Naive thymus-derived CD8-positive, alpha-beta T cell (primary cell): Measurements from ENCODE around the gene YIPF6. TPM values are rescaled to one million over a fixed set of nuclear protein-coding genes. Genes with fewer than 3 reads are reported as not detected.
"Not testable (repeated sequence)": the region's sequence is repeated elsewhere in the genome, so short reads cannot be mapped to it uniquely, and the experiment has no call there.

ENCODE experiments used
- ATAC-seq, 2 donors: fragments of 150-1000 bp; cut with Tn5 transposase in 1 of 2; sonication (Bioruptor Pico), chemical (Tn5 transposase) in 1 of 2; 1 replicate in 1 of 2; 2 replicates in 1 of 2; pipeline ENCODE4 v1.10.0; 2021; ENCODE audit warnings: mild to moderate bottlenecking in 2 of 2, moderate library complexity in 2 of 2
- POLR2A ChIA-PET: fragments of 350-600 bp; sonication (Branson Sonifier 250); formaldehyde crosslinking; loops from one replicate; lab custom pipeline; 2021; ENCODE audit warnings: antibody characterized with exemption; lab: Charles Lee
- DNase-seq, 10 donors: peaks; one replicate each; pipeline versions ENCODE4 v3.0.0 to v3.0.0-alpha.2; 2020 to 2022
- H3K27ac Mint-ChIP-seq, 10 donors: one replicate each; pipeline ENCODE4 v1.8.0; 2020 to 2022; ENCODE audit warnings: mild to moderate bottlenecking in 10 of 10, mixed read lengths in 10 of 10, moderate library complexity in 4 of 10, inconsistent platforms in 1 of 10
- H3K27me3 Mint-ChIP-seq, 5 donors: one replicate each; pipeline ENCODE4 v1.8.0; 2021 to 2022; ENCODE audit warnings: mixed read lengths in 5 of 5
- H3K36me3 Mint-ChIP-seq, 3 donors: one replicate each; pipeline ENCODE4 v1.8.0; 2020 to 2022; ENCODE audit warnings: mixed read lengths in 3 of 3, mild to moderate bottlenecking in 2 of 3, inconsistent platforms in 1 of 3
- H3K4me1 Mint-ChIP-seq, 4 donors: one replicate each; pipeline ENCODE4 v1.8.0; 2021 to 2022; ENCODE audit warnings: mixed read lengths in 4 of 4
- H3K4me3 Mint-ChIP-seq, 10 donors: one replicate each; pipeline ENCODE4 v1.8.0; 2020 to 2022; ENCODE audit warnings: mild to moderate bottlenecking in 10 of 10, mixed read lengths in 10 of 10, moderate library complexity in 6 of 10, inconsistent platforms in 1 of 10
- H3K9me3 Mint-ChIP-seq, 9 donors: one replicate each; pipeline ENCODE4 v1.8.0; 2020 to 2022; ENCODE audit warnings: mixed read lengths in 9 of 9, mild to moderate bottlenecking in 3 of 9, inconsistent platforms in 1 of 9, moderate library complexity in 1 of 9
- polyA plus RNA-seq, 3 donors: library from polyadenylated mRNA; unstranded; fragments of 300-500 nt; fragmentation: Illumina TruSeq; gene quantifications; one replicate each; pipeline ENCODE4 v1.2.3, GENCODE V29; 2021
- total RNA-seq, 8 experiments: library from RNA in 2 of 8; stranded (reverse) in 2 of 8; gene quantifications; one replicate each; pipeline ENCODE4 v1.2.3 and lab custom pipeline; 2021 to 2026

YIPF6 gene
- total RNA-seq = 10 to 100 TPM; 10.6 to 13.3 TPM
- 10 to 100 TPM; 13.6 to 21.2 (median 14.8) TPM for polyA plus RNA-seq
- total RNA-seq (lab: John Stamatoyannopoulos, UW) = 12.4 to 27.4 (median 21.7) reads per million in 6 experiments

GRCh38 chrX:68498508-68499379 is at the start of gene YIPF6:
YIPF6 (plus strand) TSS chrX:68499051; CDS start chrX:68499067, 16 bp downstream.
- ATAC-seq = peak; percentile 86 to 92
- H3K4me3 Mint-ChIP-seq = peak within 1 kb of the TSS; percentile 92 to 99 (median 94)
- no peaks in the 10 kb centered on the region for H3K9me3 Mint-ChIP-seq
- H3K36me3 Mint-ChIP-seq = peaks cover 0 to 6% (median 0%) of the 10 kb centered on the region in 3 donors
- H3K4me1 Mint-ChIP-seq = peaks cover 8 to 45% (median 42%) of the 10 kb centered on the region in 4 donors
- peak within 1 kb of the TSS; percentile 94 to 99 (median 98) for H3K27ac Mint-ChIP-seq
- H3K27me3 Mint-ChIP-seq = peaks cover 0 to 7% (median 2%) of the 10 kb centered on the region in 5 donors
- DNase-seq = peak; percentile 28 to 77 (median 50)
- POLR2A ChIA-PET = no interaction called here

GRCh38 chrX:68451720-68452119 is 47.1 kb upstream of the YIPF6 start:
- ATAC-seq (no peak), DNase-seq (no peak)
- H3K27me3 Mint-ChIP-seq = peaks cover 0 to 3% (median 0%) of the 10 kb centered on the region in 5 donors
- H3K4me1 Mint-ChIP-seq = no peaks in the 10 kb centered on the region
- no peaks in the 10 kb centered on the region for H3K36me3 Mint-ChIP-seq
- H3K9me3 Mint-ChIP-seq = no peaks in the 10 kb centered on the region
- H3K4me3 Mint-ChIP-seq = no peak overlapping the region
- H3K27ac Mint-ChIP-seq = no peak overlapping the region
- POLR2A ChIA-PET = no interaction called here

- Mint-ChIP-seq H3K4me3 (no peak overlapping the region), H3K36me3 (no peaks in the 10 kb centered on the region)
- POLR2A ChIA-PET = no interaction called here
These were observed 44.2 kb upstream of the YIPF6 start for GRCh38 chrX:68454476-68455150.

GRCh38 chrX:68455151-68455510 is 43.7 kb upstream of the YIPF6 start:
- Mint-ChIP-seq H3K4me3 (no peak overlapping the region), H3K4me1 (no peaks in the 10 kb centered on the region), H3K9me3 (peaks cover 0 to 3% (median 0%) of the 10 kb centered on the region in 9 donors), H3K27ac (no peak overlapping the region), H3K36me3 (no peaks in the 10 kb centered on the region), H3K27me3 (no peaks in the 10 kb centered on the region)
- DNase-seq (no peak), ATAC-seq (no peak)
- POLR2A ChIA-PET = no interaction called here

More at GRCh38 chrX:68454476-68455150, 44.2 kb upstream of the YIPF6 start:
- ATAC-seq (no peak), DNase-seq (no peak)
- H3K4me1 Mint-ChIP-seq = no peaks in the 10 kb centered on the region
- no peak overlapping the region for H3K27ac Mint-ChIP-seq
- H3K9me3 Mint-ChIP-seq = peaks cover 0 to 3% (median 0%) of the 10 kb centered on the region in 9 donors
- H3K27me3 Mint-ChIP-seq = no peaks in the 10 kb centered on the region

- H3K4me1 Mint-ChIP-seq = peaks cover 0 to 4% (median 0%) of the 10 kb centered on the region in 4 donors
- H3K9me3 Mint-ChIP-seq = peaks cover 0 to 3% (median 0%) of the 10 kb centered on the region in 9 donors
- H3K4me3 Mint-ChIP-seq = no peak overlapping the region
- POLR2A ChIA-PET = no interaction called here
- ATAC-seq (no peak), DNase-seq (no peak)
- no peak overlapping the region for H3K27ac Mint-ChIP-seq
- H3K27me3 Mint-ChIP-seq = no peaks in the 10 kb centered on the region
- no peaks in the 10 kb centered on the region for H3K36me3 Mint-ChIP-seq
These were observed 37.8 kb upstream of the YIPF6 start for GRCh38 chrX:68461093-68461492.

- H3K9me3 Mint-ChIP-seq = peaks cover 0 to 3% (median 0%) of the 10 kb centered on the region in 9 donors
- no peak overlapping the region for H3K4me3 Mint-ChIP-seq
- POLR2A ChIA-PET = no interaction called here
- H3K27me3 Mint-ChIP-seq = no peaks in the 10 kb centered on the region
- ATAC-seq (no peak), DNase-seq (no peak)
- H3K27ac Mint-ChIP-seq = no peak overlapping the region
- no peaks in the 10 kb centered on the region for H3K36me3 Mint-ChIP-seq
- H3K4me1 Mint-ChIP-seq = peaks cover 0 to 4% (median 0%) of the 10 kb centered on the region in 4 donors
These were observed 37.3 kb upstream of the YIPF6 start for GRCh38 chrX:68461576-68461975.

GRCh38 chrX:68462197-68462596 is 36.7 kb upstream of the YIPF6 start:
- ATAC-seq = no peak

GRCh38 chrX:68462653-68463052 is 36.2 kb upstream of the YIPF6 start:
- no peaks in the 10 kb centered on the region for H3K9me3 Mint-ChIP-seq
- no peak overlapping the region for H3K4me3 Mint-ChIP-seq
- DNase-seq = peak in 6 of 10 donors; percentile 1 to 32 (median 10)
- H3K4me1 Mint-ChIP-seq = peaks cover 0 to 4% (median 0%) of the 10 kb centered on the region in 4 donors
- H3K36me3 Mint-ChIP-seq = no peaks in the 10 kb centered on the region
- no peak for ATAC-seq
- no peaks in the 10 kb centered on the region for H3K27me3 Mint-ChIP-seq
- no peak overlapping the region for H3K27ac Mint-ChIP-seq
- POLR2A ChIA-PET = no interaction called here

More at GRCh38 chrX:68462197-68462596, 36.7 kb upstream of the YIPF6 start:
- DNase-seq = no peak
- POLR2A ChIA-PET = no interaction called here
- no peaks in the 10 kb centered on the region for H3K27me3 Mint-ChIP-seq
- H3K4me1 Mint-ChIP-seq = peaks cover 0 to 4% (median 0%) of the 10 kb centered on the region in 4 donors
- H3K36me3 Mint-ChIP-seq = no peaks in the 10 kb centered on the region
- H3K27ac Mint-ChIP-seq = no peak overlapping the region
- peaks cover 0 to under 1% (median 0%) of the 10 kb centered on the region in 9 donors for H3K9me3 Mint-ChIP-seq
- no peak overlapping the region for H3K4me3 Mint-ChIP-seq

GRCh38 chrX:68463880-68464279 is 35.0 kb upstream of the YIPF6 start:
- Mint-ChIP-seq H3K4me3 (no peak overlapping the region), H3K27me3 (no peaks in the 10 kb centered on the region), H3K36me3 (no peaks in the 10 kb centered on the region), H3K4me1 (peaks cover 0 to 4% (median 0%) of the 10 kb centered on the region in 4 donors), H3K27ac (no peak overlapping the region), H3K9me3 (no peaks in the 10 kb centered on the region)
- POLR2A ChIA-PET = no interaction called here
- ATAC-seq = no peak
- no peak for DNase-seq

- peaks cover 0 to 4% (median 0%) of the 10 kb centered on the region in 4 donors for H3K4me1 Mint-ChIP-seq
- DNase-seq (no peak), ATAC-seq (no peak)
- no peaks in the 10 kb centered on the region for H3K36me3 Mint-ChIP-seq
- H3K27me3 Mint-ChIP-seq = no peaks in the 10 kb centered on the region
- no peak overlapping the region for H3K4me3 Mint-ChIP-seq
- H3K27ac Mint-ChIP-seq = no peak overlapping the region
- POLR2A ChIA-PET = no interaction called here
- H3K9me3 Mint-ChIP-seq = no peaks in the 10 kb centered on the region
These were observed 34.1 kb upstream of the YIPF6 start for GRCh38 chrX:68464796-68465195.

GRCh38 chrX:68480969-68481368 is 17.9 kb upstream of the YIPF6 start:
- H3K36me3 Mint-ChIP-seq = no peaks in the 10 kb centered on the region
- no peak for DNase-seq
- POLR2A ChIA-PET = no interaction called here

GRCh38 chrX:68486198-68486597 is 12.7 kb upstream of the YIPF6 start:
- H3K4me3 Mint-ChIP-seq, H3K4me1 Mint-ChIP-seq, DNase-seq, H3K27me3 Mint-ChIP-seq, ATAC-seq, H3K9me3 Mint-ChIP-seq, H3K36me3 Mint-ChIP-seq, POLR2A ChIA-PET, H3K27ac Mint-ChIP-seq: not testable (repeated sequence)

More at GRCh38 chrX:68480969-68481368, 17.9 kb upstream of the YIPF6 start:
- Mint-ChIP-seq H3K4me1 (no peaks in the 10 kb centered on the region), H3K9me3 (no peaks in the 10 kb centered on the region), H3K4me3 (no peak overlapping the region), H3K27me3 (peaks cover 0 to 4% (median 0%) of the 10 kb centered on the region in 5 donors), H3K27ac (no peak overlapping the region)
- no peak for ATAC-seq

GRCh38 chrX:68487254-68487653 is 11.6 kb upstream of the YIPF6 start:
- no peak for ATAC-seq
- POLR2A ChIA-PET = no interaction called here
- no peaks in the 10 kb centered on the region for H3K4me1 Mint-ChIP-seq
- H3K4me3 Mint-ChIP-seq = no peak overlapping the region
- no peaks in the 10 kb centered on the region for H3K9me3 Mint-ChIP-seq
- no peaks in the 10 kb centered on the region for H3K27me3 Mint-ChIP-seq
- no peaks in the 10 kb centered on the region for H3K36me3 Mint-ChIP-seq
- no peak overlapping the region for H3K27ac Mint-ChIP-seq
- DNase-seq = no peak
